HG03280 (cell line): ENCODE results near the gene ASF1B.

Experiments used
- ATAC-seq: cut with Tn5 transposase; IDR thresholded peaks from one replicate; pipeline ENCODE4 v1.9.1; 2021; ENCODE audit warnings: mild to moderate bottlenecking, moderate library complexity; ENCODE audit not compliant: unreplicated experiment

The ASF1B gene

GRCh38 chr19:14089662-14090508, 46.5 kb downstream of the ASF1B start:
- ATAC-seq = no peak

- no peak for ATAC-seq
These were observed 47.1 kb downstream of the ASF1B start for GRCh38 chr19:14089412-14089661.

- no peak for ATAC-seq
These were observed 47.6 kb downstream of the ASF1B start for GRCh38 chr19:14088634-14089411.

- ATAC-seq = no peak
These were observed 50.3 kb downstream of the ASF1B start for GRCh38 chr19:14086098-14086497.

GRCh38 chr19:14085309-14085995, 50.9 kb downstream of the ASF1B start, which contains the start of gene C19orf67:
C19orf67 (minus strand) TSS chr19:14085783; CDS start chr19:14085627, 156 bp downstream.
- ATAC-seq = no peak

- no peak for ATAC-seq
These were observed 53.8 kb downstream of the ASF1B start for GRCh38 chr19:14082675-14082960.

- no peak for ATAC-seq
These were observed 54.4 kb downstream of the ASF1B start for GRCh38 chr19:14081797-14082674.

- peak; percentile 87 for ATAC-seq
These were observed 55.2 kb downstream of the ASF1B start for GRCh38 chr19:14080887-14081796.

GRCh38 chr19:14078411-14078810, 58.0 kb downstream of the ASF1B start:
- no peak for ATAC-seq

- ATAC-seq = no peak
These were observed 62.2 kb downstream of the ASF1B start for GRCh38 chr19:14073925-14074838.

- ATAC-seq = peak; percentile 57
These were observed 63.0 kb downstream of the ASF1B start for GRCh38 chr19:14073261-14073924.

GRCh38 chr19:14072535-14073260, 63.7 kb downstream of the ASF1B start, which contains the start of gene MISP3:
MISP3 (plus strand) TSS chr19:14072786; CDS start chr19:14073310, 524 bp downstream.
- peak; percentile 15 for ATAC-seq

- no peak for ATAC-seq
These were observed 65.9 kb downstream of the ASF1B start for GRCh38 chr19:14070268-14071050.
